ENCODE measurements around the gene KCND2. TPM values are rescaled to one million over a fixed set of nuclear protein-coding genes. Genes with fewer than 3 reads are reported as not detected.

The KCND2 gene
- polyA plus RNA-seq, 2 of the 4 experiments (the other 2 are of a cell fraction), result 0.01 TPM; not detected in 1

GRCh38 chr7:120783721-120784120 lies 510.7 kb downstream of the KCND2 start (continued):
- TF ChIP-seq ATOH8 (CRISPR knock-in tag; IDR thresholded peaks at IDR 0.05; ENCODE audit: low read depth) (no peak), HOXA7 (CRISPR knock-in tag; IDR thresholded peaks at IDR 0.05) (no peak)

GRCh38 chr7:120785095-120785494 lies 512.1 kb downstream of the KCND2 start:
- FAIRE-seq, result no peak
- no peak for ATAC-seq
- Histone ChIP-seq H3K4me3 (no peak overlapping the region), H3K4me1 (no peaks in the 10 kb centered on the region), H3K4me2 (no peak overlapping the region), H3K27ac (no peak overlapping the region), H3K9me3 (no peaks in the 10 kb centered on the region)
- ChIA-PET CTCF (interaction anchor here (0.6 to 1.2 kb wide), 4 partner anchors 10 to 306 kb away, joined by 3 to 4 read pairs (median 3); no protein-coding TSS in a partner anchor), POLR2A (no interaction called here)
- TF ChIP-seq TFCP2L1 (CRISPR knock-in tag; IDR thresholded peaks at IDR 0.05), result no peak
- TF ChIP-seq REST (IDR thresholded peaks at IDR 0.05), result no peak
- TF ChIP-seq E2F6 (IDR thresholded peaks at IDR 0.05; ENCODE audit: borderline replicate concordance, low read depth), result no peak
- no peak for TF ChIP-seq HOXB5 (CRISPR knock-in tag; IDR thresholded peaks at IDR 0.05)
- no peak for TF ChIP-seq FOSL2 (IDR thresholded peaks at IDR 0.05)
- no peak for TF ChIP-seq FOSL2 (CRISPR knock-in tag; IDR thresholded peaks at IDR 0.05)
- no peak for TF ChIP-seq BHLHE40 (IDR thresholded peaks at IDR 0.05; ENCODE audit: low read depth, low read length)
- TF ChIP-seq HMGXB4 (CRISPR knock-in tag; IDR thresholded peaks at IDR 0.05; ENCODE audit: borderline replicate concordance), result no peak
- no peak for TF ChIP-seq USF2 (IDR thresholded peaks at IDR 0.05)
- TF ChIP-seq ESRRA (IDR thresholded peaks at IDR 0.05; ENCODE audit: borderline replicate concordance, low read length), result no peak
- TF ChIP-seq JUN (IDR thresholded peaks at IDR 0.05), result no peak
- TF ChIP-seq EP300 (IDR thresholded peaks at IDR 0.05), result no peak
- TF ChIP-seq ELK1 (IDR thresholded peaks at IDR 0.05; ENCODE audit: low read depth, low read length), result no peak
- TF ChIP-seq MAZ (IDR thresholded peaks at IDR 0.05; ENCODE audit: borderline replicate concordance, low read depth, low read length), result no peak
- TF ChIP-seq FOXS1 (CRISPR knock-in tag; IDR thresholded peaks at IDR 0.05), result no peak
- no peak for TF ChIP-seq MAX (IDR thresholded peaks at IDR 0.05)
- TF ChIP-seq MAFK (IDR thresholded peaks at IDR 0.05; ENCODE audit: partially characterized antibody), result no peak
- WGBS (ENCODE audit: missing lambda C conversion rate), result 0% methylated on average over 1 of the region's 1 CpG
- no peak for DNase-seq (ENCODE audit: low read depth in 1 of 2, low spot score in 1 of 2)
